COLO668 (cell line): Measurements from ENCODE around the gene KRT73.

ENCODE experiments used
- DNase-seq: peaks from one replicate; lab custom pipeline; 2025; ENCODE audit not compliant: unreplicated experiment; lab: John Stamatoyannopoulos, UW

The KRT73 gene

GRCh38 chr12:52646613-52647012 is 28.3 kb upstream of the KRT73 start:
- no peak for DNase-seq

GRCh38 chr12:52645982-52646381 is 27.6 kb upstream of the KRT73 start:
- no peak for DNase-seq

GRCh38 chr12:52645120-52645761 is 26.9 kb upstream of the KRT73 start:
- no peak for DNase-seq

- no peak for DNase-seq
These were observed 25.7 kb upstream of the KRT73 start for GRCh38 chr12:52644078-52644415.

GRCh38 chr12:52643233-52644077 is 25.1 kb upstream of the KRT73 start:
- DNase-seq, result no peak

- DNase-seq, result no peak
These were observed 23.1 kb upstream of the KRT73 start for GRCh38 chr12:52641468-52641867.

GRCh38 chr12:52637299-52637698 is 18.9 kb upstream of the KRT73 start:
- no peak for DNase-seq

- no peak for DNase-seq
These were observed 18.4 kb upstream of the KRT73 start for GRCh38 chr12:52636592-52637258.

GRCh38 chr12:52636189-52636588 is 17.8 kb upstream of the KRT73 start:
- no peak for DNase-seq

GRCh38 chr12:52634266-52635056 is 16.1 kb upstream of the KRT73 start:
- DNase-seq, result no peak

GRCh38 chr12:52633383-52633782 is 15.0 kb upstream of the KRT73 start:
- DNase-seq, result no peak

GRCh38 chr12:52632656-52633055 is 14.3 kb upstream of the KRT73 start:
- DNase-seq, result no peak

GRCh38 chr12:52631676-52632459 is 13.5 kb upstream of the KRT73 start:
- no peak for DNase-seq

- no peak for DNase-seq
These were observed 12.9 kb upstream of the KRT73 start for GRCh38 chr12:52631264-52631663.

GRCh38 chr12:52630599-52631200 is 12.3 kb upstream of the KRT73 start:
- no peak for DNase-seq

GRCh38 chr12:52630008-52630500 is 11.7 kb upstream of the KRT73 start:
- DNase-seq, result no peak

- no peak for DNase-seq
These were observed 11.1 kb upstream of the KRT73 start for GRCh38 chr12:52629281-52630007.

GRCh38 chr12:52628841-52629240 is 10.5 kb upstream of the KRT73 start:
- DNase-seq, result no peak

- no peak for DNase-seq
These were observed 9.8 kb upstream of the KRT73 start for GRCh38 chr12:52628111-52628507.
